GM21786 (cell line): ENCODE results near the gene FOXB1.

Experiments
- ATAC-seq: cut with Tn5 transposase; IDR thresholded peaks from one replicate; pipeline ENCODE4 v1.9.1; 2021; ENCODE audit not compliant: unreplicated experiment

Gene FOXB1

DNA sequence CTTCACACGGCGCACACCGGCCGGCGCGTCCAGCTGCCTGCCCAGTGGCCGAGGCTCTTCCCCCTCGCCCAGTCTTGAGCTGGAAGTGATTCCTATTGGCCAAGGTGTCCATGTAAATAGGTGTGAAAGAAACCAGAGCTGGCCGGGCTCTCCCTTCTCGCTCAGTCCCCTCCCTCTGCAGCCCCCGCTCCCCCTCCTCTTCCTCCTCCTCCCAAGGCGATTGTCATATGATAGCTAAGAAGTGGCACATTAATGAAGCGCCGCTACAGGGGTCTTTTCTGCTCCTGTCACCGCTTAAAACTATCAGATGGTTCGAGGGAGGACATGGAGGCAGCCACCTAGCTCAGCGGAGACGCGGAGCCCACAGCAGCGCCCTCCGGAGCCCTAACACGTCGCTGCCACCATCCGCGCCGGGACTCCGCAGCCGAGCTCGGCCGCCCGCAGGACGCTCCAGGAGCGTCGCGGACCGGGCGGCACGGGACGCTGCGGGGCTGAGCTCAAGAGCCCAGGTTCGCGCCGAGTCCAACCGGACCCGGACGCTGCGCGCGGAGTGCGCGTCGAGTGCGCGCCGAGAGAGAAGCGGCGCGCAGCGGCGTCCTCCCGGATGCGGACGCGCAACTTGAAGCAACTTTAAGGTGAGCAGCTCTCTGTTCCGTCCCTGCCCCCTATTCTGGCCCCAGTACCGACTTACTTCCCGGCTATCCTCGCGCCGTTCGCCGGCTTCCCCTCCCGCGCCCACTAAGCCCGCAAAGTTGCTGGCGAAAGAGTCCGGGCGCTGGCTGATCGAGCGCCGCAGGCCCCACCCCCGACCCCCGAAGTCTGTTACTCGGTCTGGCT is at the start of gene FOXB1:
Gene FOXB1, plus strand, starts transcription at position 303 of the 837 bp plus-strand sequence. CDS start 653 bp downstream, outside the sequence.
- no peak for ATAC-seq

DNA sequence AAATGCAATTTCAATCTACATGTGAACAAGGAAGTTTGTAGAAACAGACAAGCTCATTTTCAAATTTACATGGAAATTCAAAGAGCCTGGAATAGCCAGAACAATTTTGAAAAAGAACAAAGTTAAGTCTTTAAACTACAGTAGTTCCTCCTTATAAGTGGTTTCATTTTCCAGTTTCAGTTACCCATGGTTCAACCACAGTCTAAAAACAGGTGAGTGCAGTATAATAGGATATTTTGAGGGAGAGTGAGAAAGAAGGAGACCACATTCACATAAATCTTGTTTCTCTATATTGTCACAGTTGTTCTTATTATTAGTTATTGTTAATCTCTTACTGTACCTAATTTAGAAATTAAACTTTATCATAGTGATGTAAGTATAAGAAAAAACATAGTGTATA is 45.8 kb upstream of the FOXB1 start:
- no peak for ATAC-seq

DNA sequence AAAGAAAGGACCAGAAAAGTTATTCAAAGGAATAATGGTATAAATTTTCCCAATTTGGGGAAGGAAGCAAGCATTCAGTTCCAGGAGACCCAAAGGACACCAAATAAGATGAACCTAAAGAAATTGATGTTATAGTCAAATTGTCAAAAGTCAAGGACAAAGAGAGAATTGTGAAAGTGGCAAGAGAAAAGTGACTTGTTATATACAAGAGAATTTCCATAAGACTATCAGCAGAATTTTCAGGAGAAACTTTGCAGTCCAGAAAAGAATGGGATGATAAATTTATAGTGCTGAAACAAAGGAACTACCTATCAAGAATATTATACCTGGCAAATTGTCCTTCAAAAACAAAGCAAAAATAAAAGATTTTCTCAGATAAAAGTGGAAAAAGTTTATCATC is 43.8 kb upstream of the FOXB1 start:
- no peak for ATAC-seq

DNA sequence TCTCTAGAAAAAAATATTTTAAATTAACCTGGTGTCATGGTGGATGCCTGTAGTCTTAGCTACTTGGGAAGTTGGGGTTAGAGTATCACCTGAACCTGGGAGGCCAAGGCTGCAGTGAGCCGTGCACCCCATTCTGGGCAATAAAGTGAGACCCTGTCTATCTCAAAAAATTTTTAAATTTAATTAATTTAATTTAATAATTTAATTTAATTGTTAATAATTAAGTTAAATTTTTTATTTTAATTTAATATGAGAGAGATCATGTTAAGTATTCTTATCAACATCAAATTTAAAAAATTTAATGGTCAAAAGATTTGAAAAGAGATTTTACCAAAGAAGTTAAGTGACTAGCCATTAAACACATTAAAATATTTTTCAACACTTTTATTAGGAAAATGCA is 40.8 kb upstream of the FOXB1 start:
- ATAC-seq = no peak

GRCh38 chr15:59963925-59964324 is 40.2 kb upstream of the FOXB1 start:
- no peak for ATAC-seq

DNA sequence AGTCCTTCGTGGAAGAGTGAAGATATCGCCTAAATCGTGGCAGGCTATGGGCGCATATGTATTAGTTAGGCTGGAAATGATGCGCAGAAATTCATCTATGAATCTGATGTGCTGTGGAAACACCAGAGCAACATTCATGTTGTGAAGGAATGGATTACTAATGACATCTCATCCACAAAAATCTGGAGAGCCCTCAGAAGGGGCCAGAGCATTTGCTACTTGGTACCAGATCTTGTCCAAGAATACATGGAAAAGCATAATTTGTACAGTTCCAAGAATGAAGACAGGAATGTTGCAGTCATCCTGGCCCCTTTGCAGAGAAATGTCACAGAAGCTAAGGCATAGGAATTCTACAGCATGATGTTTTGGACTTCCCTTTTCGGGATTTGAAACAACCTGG is 38.4 kb upstream of the FOXB1 start:
- ATAC-seq = no peak

GRCh38 chr15:59966262-59966661 is 37.8 kb upstream of the FOXB1 start:
- no peak for ATAC-seq

DNA sequence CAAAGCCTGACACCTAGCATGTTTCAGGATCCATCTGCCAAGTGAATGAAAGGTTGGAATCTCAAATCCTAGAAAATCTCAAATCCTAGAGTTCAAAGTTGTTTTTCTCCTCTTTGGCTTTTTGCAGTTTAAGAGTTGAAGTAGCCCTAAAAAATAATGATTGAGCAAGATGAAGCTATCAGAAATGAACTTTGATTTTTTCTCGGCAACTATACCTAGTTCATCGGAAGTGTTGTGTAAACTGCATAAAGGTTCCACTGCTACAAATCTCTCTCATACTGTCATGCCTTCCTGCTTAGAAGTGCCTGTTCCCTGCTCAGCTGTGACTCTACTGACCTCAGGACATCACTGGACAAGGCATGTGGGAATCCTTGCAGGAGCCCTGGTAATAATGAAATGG is 35.8 kb upstream of the FOXB1 start:
- ATAC-seq = no peak

- ATAC-seq = no peak
These were observed 31.9 kb upstream of the FOXB1 start for GRCh38 chr15:59972241-59972640.

DNA sequence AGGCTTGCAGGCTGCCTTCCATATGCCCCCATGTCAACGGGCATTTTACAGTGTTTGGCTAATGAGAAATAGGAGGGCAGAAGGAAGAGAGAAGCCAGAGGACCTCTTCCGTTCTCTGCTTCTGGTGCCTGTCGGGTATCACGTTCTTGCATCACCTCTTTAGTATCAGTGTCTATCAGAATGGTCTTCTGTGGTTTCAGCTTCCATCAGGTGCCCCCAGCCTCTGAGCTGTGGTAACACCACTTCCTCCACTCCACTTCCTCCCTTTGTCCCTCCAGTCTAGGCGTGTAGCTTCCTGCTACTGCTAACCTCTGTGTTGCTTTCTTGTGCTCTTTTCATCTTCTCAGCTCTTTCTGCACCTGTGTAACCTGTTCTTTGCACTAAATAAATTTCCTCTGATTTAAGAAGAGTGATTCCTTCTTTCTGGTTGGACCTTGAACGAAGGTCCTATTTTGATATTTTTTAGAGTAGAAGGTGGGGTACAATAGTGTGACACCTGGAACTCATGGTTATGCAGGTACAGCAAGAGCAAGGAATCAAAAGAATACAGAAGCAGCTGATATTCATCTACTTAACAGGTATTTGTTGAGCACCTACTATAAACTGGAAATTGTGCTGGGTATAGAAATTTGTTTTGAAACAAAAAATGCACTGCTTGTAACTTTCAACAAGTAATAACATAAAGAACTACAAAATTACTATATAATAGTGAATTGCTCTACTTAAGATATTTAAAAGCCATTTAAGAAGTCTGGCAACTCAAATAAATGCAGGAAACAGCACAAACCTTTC is 27.4 kb upstream of the FOXB1 start:
- ATAC-seq = no peak

DNA sequence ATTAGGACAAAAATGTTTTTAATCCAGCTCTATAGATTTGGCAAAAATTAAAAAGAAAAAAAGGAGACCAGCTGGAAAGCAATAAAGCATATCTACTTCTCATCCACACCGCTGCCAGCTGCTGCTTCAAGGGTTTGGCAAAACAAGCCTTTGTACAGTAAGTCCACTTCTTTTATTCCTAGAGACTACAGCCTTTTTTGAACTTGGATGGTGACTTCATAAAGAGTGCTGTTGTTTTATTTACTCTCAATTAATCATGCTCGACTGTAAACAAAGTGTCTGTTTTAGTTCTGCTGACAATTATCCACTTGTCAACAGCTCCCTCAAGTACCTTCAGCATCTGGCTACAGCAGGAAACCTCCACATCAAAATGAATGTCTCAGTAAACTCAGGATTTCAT is 12.3 kb upstream of the FOXB1 start:
- ATAC-seq = no peak

DNA sequence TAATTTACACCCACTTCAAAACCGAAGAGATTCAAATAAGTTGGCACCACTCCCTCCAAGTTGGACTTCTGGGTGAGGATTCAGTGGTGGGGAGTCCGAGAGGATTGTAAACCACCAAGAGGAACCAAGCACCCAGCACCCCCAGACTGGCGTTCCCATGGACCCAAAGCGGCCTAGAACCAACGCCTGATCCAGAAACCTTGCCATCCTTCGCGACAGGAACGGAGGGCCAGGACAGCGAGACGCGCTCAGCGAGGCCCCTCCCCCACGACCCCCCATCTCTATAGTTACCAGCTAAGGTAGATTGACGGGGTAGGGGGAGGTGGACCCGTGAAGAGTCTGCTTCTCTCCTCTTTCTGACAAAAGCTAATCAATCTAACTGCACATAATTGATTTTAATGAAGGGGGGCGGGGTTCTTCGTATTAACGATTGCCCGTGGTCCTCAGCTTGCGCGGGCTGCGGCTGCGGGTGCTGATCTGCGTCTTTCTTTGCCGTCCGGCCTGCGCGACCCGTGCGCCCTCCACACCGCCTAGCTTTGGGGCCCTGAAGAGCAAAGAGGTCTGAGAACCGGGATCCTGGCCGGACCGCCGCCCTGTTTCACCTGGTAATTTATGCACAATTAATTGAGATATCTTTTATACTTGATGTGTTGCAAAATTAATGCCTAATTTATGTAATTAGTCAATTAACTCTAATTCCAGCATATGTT is 10.9 kb upstream of the FOXB1 start:
- no peak for ATAC-seq

DNA sequence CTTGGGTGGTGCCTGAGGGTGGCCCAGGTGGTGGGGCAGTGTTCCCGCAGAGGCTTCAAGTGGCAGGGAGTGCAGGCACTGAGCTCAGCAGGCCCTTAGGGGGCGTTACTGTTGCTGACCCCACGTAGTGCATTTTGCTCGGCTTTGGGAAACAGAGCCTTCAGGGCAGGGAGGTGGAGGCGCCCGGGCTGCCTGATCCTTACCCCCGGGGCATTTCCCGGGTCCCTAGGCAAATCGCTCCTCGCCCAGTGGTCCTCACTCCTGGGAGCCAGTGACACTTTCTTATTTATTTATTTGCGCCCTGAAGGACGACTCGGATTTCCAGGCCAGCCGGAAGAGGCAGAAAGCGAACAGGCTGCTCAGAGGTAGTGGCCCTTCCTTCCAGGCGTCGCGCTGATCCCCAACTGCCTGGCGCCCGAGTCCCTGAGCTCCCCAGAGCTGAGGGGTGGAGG is 10.1 kb upstream of the FOXB1 start:
- ATAC-seq = no peak

- ATAC-seq = no peak
These were observed 9.6 kb upstream of the FOXB1 start for GRCh38 chr15:59994526-59994887.

DNA sequence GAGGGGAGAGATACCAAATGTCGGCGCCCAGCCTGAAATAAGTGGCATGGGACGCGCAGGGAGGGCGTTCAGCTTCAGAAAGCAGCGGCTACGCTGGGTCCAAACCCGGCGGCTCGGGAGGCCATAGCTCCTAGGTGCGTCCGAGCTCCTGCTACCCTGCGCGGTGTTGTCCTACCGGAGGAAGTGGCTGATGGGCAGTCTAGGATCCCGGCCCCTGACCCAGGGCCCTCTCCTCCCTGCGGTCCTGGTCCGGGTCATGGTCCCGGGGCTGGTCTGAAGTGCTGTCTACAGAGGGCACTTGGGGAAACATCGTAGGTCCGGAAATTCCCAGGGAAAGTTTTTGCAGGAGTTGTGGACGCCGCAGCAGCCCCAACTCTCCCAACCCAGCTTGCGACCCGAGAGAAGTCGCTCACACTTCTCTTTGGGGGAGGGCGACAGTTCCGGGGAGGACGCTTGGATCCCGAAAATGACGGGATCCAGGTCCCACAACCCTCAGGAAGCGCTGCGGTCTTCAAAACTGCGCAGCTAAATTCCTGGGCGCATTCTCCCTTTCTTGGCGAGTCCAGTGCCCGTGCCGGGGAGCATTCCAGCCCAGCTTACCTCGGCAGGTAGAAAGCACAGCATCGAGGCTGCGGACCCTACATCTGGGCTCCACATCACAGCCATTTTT is 9.1 kb upstream of the FOXB1 start:
- no peak for ATAC-seq

DNA sequence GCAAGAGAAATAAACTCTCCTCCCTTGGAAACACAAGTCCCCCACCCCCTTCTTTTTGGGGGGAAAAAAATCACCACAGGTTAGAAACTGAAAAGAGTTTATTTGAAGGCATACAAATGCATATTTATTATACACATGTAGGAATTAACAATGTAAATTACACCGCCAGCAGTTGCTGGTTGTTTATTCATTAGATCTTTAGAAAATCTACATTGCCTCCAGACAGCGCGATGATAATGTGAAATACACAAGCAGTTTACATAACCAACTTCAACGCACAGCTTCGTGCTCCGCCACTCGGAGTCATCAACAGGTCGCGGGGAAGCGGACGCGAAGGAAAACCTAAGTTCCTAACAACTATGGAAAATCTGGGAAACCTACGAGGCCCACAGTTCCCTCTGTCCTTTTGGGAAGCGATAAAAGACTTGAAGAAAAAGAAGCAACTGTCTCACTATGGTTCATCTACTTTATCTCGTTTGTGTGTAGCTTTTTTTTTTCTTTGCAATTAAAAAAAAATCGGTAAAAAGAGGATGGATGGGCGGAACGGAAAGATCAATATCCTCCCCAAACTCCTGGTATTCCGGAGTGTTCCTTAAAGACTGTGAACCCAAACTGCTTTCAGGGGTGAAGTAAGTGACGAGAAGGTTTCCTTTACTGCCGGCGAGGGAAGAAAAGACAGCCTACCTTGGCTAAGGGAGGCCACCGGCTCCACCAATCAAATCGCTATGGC is 8.4 kb upstream of the FOXB1 start:
- no peak for ATAC-seq

- no peak for ATAC-seq
These were observed 7.6 kb upstream of the FOXB1 start for GRCh38 chr15:59996298-59997041.

DNA sequence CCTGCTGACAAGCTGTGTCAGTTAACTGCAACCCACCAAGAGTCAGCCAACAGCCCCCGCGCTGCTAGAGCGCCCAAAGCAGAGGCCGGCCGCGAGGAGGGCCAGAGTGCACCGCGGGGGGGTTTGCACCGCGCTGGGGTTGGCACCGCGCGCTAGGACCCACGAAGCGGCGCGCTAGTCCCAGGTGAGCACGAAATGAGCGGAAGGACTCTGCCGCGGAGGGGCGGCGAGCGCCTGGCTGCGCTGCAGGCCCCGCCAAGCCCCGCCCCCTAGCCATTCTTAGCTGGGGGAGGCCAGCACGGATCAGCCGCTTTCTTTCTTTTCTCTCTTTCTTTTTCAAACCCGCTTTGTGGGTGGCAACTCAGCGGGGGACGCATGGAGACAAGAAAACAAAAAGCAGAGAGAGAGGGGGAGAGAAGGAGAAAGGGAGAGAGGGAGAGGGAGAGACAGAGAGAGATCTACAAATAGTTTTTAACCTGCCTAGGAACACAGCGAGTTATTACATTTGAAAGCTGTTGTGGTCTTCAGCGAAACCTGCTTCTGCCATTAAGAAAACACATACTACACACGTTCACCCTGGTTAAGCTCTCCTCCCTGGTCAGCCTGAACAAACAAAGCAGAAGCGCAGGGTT is 6.9 kb upstream of the FOXB1 start:
- no peak for ATAC-seq

GRCh38 chr15:59998305-59998949 is 5.7 kb upstream of the FOXB1 start:
- no peak for ATAC-seq
